ENCODE results near the gene BMP6. TPM values are rescaled to one million over a fixed set of nuclear protein-coding genes. Genes with fewer than 3 reads are reported as not detected.

Gene BMP6
- total and polyA plus RNA-seq, 9 donors: 3.4 to 28.1 (median 8.3) TPM

GRCh38 chr6:7828124-7828523 lies 102.2 kb downstream of the BMP6 start:
- DNase-seq: no peak
- Histone ChIP-seq H3K36me3 (no peaks in the 10 kb centered on the region), H3K9me3 (no peaks in the 10 kb centered on the region), H3K4me3 (no peak overlapping the region), H3K27ac (no peak overlapping the region), H3K4me1 (ENCODE audit: insufficient read depth) (peaks cover 14% of the 10 kb centered on the region), H3K27me3 (no peaks in the 10 kb centered on the region)
- intact Hi-C loops (cut with DNase I): no loop called here
- TF ChIP-seq EP300 (IDR thresholded peaks at IDR 0.05) (no peak), POLR2A (IDR thresholded peaks at IDR 0.05) (no peak), CTCF (IDR thresholded peaks at IDR 0.05) (no peak)
- 12 to 50% (median 19%) methylated on average over 5 of the region's 5 CpGs for WGBS, 3 donors

DNA sequence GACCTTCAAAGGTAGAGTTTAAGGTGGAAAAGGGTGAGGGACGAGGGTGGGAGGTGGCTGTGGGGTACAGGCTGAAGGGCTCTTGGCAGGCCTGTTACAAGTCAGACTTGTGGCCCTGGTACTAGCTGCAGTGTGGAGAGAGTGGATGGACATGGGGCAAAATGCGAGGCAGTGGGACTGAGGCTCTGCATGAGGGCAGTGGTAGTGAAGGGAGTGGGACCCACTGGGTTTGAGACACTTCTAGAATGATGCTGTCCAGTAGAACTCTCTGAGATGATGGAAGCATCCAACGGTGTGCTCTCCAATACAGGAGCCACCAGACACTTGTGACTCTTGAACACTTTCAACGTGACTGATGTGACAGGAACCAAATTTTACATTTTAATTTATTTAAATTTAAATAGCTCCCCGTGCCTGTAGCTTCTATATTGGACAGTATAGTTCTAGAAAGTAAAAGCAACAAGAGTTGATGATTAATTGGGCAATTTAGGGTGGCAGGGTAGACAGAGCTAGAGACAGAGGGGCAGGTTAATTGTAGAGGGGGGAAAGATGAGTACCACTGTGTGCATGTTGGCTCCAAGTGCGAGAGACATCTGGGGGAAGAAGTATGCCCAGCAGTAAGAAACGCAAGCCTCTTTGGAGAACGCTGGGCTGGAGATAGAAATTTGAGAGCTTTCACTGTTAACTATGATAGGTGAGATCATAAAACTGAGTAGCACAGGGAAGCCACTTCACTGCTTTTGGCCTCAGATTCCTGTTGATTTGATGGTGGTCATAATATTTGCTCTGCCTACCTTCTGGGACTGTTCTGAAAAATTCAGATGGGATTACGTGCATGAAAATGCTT lies 107.2 kb downstream of the BMP6 start:
- no peaks in the 10 kb centered on the region for H3K9me3 ChIP-seq
- intact Hi-C loops (cut with DNase I): no loop called here
- no peaks in the 10 kb centered on the region for H3K27me3 ChIP-seq
- H3K4me1 ChIP-seq (ENCODE audit: insufficient read depth): peaks cover 14% of the 10 kb centered on the region
- TF ChIP-seq CTCF (IDR thresholded peaks at IDR 0.05) (no peak), POLR2A (IDR thresholded peaks at IDR 0.05) (no peak), EP300 (IDR thresholded peaks at IDR 0.05) (no peak)
- 51 to 63% (median 54%) methylated on average over 9 of the region's 9 CpGs for WGBS, 3 donors
- H3K36me3 ChIP-seq: no peaks in the 10 kb centered on the region
- no peak overlapping the region for H3K4me3 ChIP-seq
- no peak overlapping the region for H3K27ac ChIP-seq
- no peak for DNase-seq

DNA sequence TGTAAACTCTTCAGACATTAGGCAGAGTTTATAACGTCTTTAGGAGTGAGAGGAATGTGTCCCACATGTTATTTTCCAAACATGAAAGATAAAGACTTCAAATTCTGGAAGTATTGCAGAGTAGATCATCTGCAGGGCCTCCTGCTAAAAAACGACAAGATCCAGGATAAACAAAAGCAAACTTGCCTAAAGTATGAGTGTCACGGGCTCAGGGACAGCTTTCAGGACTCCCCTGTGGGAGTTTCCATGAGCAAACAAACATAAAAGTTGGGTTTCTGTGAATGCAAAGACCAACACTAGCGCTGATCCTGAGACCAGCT lies 107.8 kb downstream of the BMP6 start:
- TF ChIP-seq POLR2A (IDR thresholded peaks at IDR 0.05) (no peak), CTCF (IDR thresholded peaks at IDR 0.05) (no peak), EP300 (IDR thresholded peaks at IDR 0.05) (no peak)
- DNase-seq: no peak
- Histone ChIP-seq H3K27ac (no peak overlapping the region), H3K27me3 (no peaks in the 10 kb centered on the region), H3K9me3 (no peaks in the 10 kb centered on the region), H3K4me3 (no peak overlapping the region), H3K4me1 (ENCODE audit: insufficient read depth) (peaks cover 9% of the 10 kb centered on the region), H3K36me3 (no peaks in the 10 kb centered on the region)
- intact Hi-C loops (cut with DNase I): no loop called here
- WGBS, 3 donors: 7 to 12% (median 12%) methylated on average over 4 of the region's 4 CpGs

DNA sequence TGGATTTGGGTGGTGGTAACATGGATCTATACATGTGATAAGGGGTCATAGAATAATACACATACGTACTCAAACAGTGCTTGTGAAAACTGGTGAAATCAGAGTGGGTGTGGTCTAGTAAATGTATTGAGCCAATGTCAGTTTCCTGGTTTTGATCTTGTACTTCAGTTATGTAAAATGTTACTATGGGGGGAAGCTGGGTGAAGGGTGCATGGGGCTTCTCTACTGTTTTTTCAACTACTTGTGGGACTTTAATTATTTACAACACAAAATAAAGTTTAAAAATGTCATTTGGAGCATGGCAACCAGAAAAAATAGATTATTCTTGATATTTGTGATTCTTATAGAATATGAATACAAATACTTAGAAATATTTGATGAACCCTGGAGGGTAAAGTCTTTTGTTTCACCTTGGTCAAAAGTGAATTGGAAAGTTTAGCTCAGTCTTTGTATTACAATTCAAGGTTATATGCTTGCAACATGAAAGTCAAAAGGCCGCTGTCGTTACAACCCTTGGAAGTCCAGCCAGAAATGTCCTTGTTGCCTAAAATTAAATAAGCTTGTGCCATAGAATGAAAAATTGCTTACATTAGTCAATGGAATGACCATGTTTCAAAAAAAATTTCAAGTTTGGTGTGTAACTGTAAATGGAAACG lies 110.6 kb downstream of the BMP6 start:
- Histone ChIP-seq H3K4me1 (ENCODE audit: insufficient read depth) (peaks cover 8% of the 10 kb centered on the region), H3K9me3 (no peaks in the 10 kb centered on the region), H3K4me3 (no peak overlapping the region), H3K27me3 (no peaks in the 10 kb centered on the region), H3K36me3 (no peaks in the 10 kb centered on the region), H3K27ac (no peak overlapping the region)
- intact Hi-C loops (cut with DNase I): no loop called here
- no peak for DNase-seq
- no peak for TF ChIP-seq CTCF (IDR thresholded peaks at IDR 0.05)
- no peak for TF ChIP-seq POLR2A (IDR thresholded peaks at IDR 0.05)
- TF ChIP-seq EP300 (IDR thresholded peaks at IDR 0.05): no peak
- 95 to 97% (median 96%) methylated on average over 4 of the region's 4 CpGs for WGBS, 3 donors

Measured in ovary (tissue), 9 donors.